CD4-positive, alpha-beta T cell treated with Interleukin-17A for 1 hour (primary cell): Measurements from ENCODE around the gene CACNA1B.

Experiments used
- DNase-seq: peaks from one replicate; pipeline ENCODE4 v3.0.0-alpha.2; 2020

The CACNA1B gene

GRCh38 chr9:137969685-137970084 lies 92.1 kb downstream of the CACNA1B start:
- no peak for DNase-seq

GRCh38 chr9:137970098-137970497 lies 92.5 kb downstream of the CACNA1B start:
- DNase-seq: no peak

GRCh38 chr9:137970686-137971476 lies 93.3 kb downstream of the CACNA1B start:
- DNase-seq: no peak

GRCh38 chr9:137971477-137972138 lies 94.0 kb downstream of the CACNA1B start:
- no peak for DNase-seq

- DNase-seq: no peak
These were observed 94.9 kb downstream of the CACNA1B start for GRCh38 chr9:137972355-137972987.

GRCh38 chr9:137972988-137973470 lies 95.4 kb downstream of the CACNA1B start:
- no peak for DNase-seq

- no peak for DNase-seq
These were observed 96.3 kb downstream of the CACNA1B start for GRCh38 chr9:137973829-137974416.

- DNase-seq: no peak
These were observed 97.4 kb downstream of the CACNA1B start for GRCh38 chr9:137974746-137975526.

GRCh38 chr9:137975527-137975913 lies 97.9 kb downstream of the CACNA1B start:
- DNase-seq: no peak

- DNase-seq: no peak
These were observed 98.5 kb downstream of the CACNA1B start for GRCh38 chr9:137975936-137976565.

GRCh38 chr9:137977571-137978261 lies 100.1 kb downstream of the CACNA1B start:
- DNase-seq: no peak

- no peak for DNase-seq
These were observed 100.7 kb downstream of the CACNA1B start for GRCh38 chr9:137978262-137978714.

GRCh38 chr9:137982200-137982599 lies 104.6 kb downstream of the CACNA1B start:
- DNase-seq: no peak

- no peak for DNase-seq
These were observed 106.4 kb downstream of the CACNA1B start for GRCh38 chr9:137984005-137984404.

- DNase-seq: no peak
These were observed 107.1 kb downstream of the CACNA1B start for GRCh38 chr9:137984520-137985257.

- no peak for DNase-seq
These were observed 108.1 kb downstream of the CACNA1B start for GRCh38 chr9:137985637-137986071.

GRCh38 chr9:137986268-137987099 lies 108.9 kb downstream of the CACNA1B start:
- no peak for DNase-seq

- DNase-seq: no peak
These were observed 109.9 kb downstream of the CACNA1B start for GRCh38 chr9:137987244-137988030.

- no peak for DNase-seq
These were observed 110.5 kb downstream of the CACNA1B start for GRCh38 chr9:137988051-137988450.
